HG03342 (cell line): ENCODE data around the gene TAB2.

Source experiments
- ATAC-seq: cut with Tn5 transposase; IDR thresholded peaks from one replicate; pipeline ENCODE4 v1.9.1; 2021; ENCODE audit warnings: mild to moderate bottlenecking, moderate library complexity; ENCODE audit not compliant: unreplicated experiment

The TAB2 gene

DNA sequence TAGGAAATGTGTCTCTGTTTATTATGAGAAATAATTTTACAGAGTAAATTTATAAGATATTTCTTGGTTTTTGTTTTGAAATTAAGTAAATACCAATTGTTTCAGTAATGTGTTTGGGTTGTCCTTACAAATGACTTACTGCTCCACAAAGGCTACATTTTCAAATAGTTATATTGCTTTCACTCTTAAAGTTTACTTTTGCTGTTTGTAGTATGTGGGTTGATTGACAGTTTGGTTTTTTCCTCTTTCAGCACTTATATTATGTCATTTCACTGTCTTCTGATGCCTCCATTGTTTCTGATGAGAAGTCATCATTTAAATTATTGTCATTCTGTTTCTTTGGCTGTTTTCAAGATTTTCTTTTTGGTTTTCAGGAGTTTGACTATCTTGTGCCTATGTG lies 47.7 kb downstream of the TAB2 start:
- no peak for ATAC-seq

DNA sequence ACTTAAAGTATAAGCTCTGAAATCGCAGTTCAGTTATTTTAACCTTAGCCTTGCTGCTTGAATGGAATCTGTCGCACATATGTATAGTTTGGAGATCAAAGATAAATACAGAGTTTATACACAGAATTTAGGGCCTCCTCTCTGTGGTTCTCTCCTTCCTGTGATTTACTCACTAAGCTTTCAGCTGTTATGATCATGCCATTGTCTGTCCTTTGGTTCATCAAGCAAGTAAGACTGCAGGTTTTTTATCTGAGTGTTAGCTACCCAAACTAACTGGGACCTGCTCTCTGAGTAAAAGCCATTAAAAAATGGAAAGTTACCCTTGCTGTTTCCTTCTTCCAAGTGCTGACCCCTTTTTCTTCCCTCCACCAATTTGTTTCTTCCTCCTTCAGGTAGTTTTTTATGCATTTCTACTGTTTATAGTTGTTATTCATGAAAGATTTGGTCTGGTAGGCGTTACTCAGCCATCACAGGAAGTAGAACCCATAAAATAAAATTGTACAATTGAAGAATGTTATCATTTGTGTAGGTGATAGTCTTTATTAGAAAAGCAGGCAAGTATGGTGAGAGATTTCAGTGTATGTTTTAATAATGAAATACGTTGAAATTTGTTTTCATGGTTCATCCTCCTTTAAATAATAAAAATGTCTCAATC lies 48.9 kb downstream of the TAB2 start:
- no peak for ATAC-seq

DNA sequence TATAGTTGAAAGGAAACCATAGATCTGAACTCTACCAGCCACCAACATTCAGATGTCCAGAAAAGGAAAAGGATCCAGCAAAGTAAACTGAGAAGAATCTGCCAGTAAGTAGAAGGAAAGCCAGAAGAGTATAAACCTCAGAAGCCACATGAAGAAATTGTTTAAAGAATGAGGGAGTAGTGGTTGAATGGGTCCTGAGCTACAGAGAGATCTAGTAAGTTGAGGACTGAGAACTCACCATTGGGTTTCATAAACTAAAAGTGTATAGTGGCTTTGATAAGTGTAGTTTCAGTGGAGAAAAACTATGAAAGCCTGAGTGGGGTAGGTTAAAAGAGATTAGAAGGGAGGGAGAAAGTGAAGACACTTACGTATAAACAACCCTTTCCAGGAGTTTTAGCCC lies 50.6 kb downstream of the TAB2 start:
- no peak for ATAC-seq

DNA sequence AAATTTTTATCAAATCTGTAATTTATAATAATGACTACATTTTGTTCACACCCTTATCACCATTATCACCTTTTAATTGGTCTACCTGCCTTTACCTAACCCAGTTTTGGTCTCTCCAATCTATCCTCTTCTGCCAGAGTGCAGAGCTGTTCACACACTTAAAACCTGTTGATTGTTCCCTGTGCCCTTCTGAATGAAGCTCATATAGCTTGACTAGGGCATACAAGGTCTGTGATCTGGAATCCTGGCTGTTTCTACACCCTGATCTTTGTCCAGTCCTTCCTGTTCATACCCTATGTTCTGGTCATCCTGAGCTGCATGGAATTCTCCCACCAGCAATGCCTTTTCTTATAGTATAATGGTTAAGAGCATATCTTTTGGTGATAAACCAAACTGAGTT lies 53.6 kb downstream of the TAB2 start:
- no peak for ATAC-seq

DNA sequence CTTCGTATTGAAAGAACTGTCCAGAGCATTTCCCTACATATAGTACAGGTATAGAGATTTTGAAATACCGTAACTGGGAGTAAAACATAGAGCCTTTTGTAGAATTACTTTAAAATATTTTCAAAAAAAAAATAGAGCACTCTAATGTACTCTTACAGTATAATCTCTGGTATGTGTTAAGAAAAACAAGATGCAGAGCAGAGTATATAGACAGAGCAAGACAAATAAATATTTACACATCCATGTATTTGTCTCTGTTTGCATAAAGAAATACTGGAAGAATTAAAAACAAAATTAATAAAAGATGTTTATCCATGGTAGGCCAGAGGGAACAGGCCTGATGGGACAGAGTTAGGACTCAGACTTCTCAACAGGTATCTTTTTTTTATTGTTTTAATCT lies 54.5 kb downstream of the TAB2 start:
- no peak for ATAC-seq

DNA sequence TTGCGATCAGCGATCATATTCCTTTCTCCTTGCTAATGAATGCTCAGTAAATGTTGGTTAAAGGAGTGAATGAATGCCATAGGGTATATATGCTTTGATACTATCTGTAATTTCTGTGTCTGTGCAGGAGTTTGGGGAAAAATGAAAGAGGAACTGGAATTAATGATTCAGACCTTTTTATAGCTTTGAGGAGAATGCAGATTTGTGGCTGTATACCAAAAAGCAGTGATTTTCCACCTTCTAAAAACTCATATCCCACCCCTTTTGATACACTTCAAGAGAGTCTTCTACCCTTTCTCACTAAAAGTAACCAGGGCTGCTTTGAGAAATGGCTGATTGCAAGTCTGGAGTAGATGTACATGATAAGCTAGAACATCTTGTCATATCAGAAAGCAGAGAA lies 56.0 kb downstream of the TAB2 start:
- ATAC-seq: no peak

DNA sequence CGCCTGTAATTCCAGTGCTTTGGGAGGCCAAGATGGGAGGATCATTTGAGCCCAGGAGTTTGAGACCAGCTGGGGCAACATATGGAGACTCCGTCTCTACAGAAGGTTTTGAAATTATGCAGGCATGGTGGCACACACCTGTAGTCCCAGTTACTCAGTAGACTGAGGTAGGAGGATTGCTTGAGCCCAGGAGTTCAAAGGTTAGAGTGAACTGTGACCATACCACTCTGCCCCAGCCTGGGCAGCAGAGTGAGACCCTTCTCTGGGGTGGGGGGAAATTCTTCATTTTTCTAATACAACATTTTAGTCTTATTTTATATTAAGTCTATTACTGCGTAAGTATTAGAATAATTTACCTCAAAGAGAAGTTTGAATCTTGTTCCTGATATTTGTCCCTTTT lies 62.5 kb downstream of the TAB2 start:
- ATAC-seq: no peak

DNA sequence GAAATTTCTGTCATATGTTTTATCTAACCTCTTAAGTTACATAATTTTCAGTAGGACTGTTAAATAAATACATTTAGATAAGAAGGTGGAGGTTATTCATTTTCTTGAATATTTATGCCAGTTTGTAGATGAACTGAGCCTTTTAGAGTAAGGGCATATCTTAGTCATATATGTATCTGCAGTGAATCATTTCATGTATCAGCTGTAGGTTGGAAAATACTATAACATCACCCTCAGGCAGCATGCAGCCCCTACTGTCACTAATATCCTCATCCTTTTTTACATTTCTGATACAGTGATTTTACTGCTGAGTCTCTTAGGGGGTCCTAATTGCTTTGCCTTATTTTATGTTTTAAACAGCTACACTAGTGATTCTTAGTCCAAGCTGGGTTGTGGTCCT lies 63.0 kb downstream of the TAB2 start:
- no peak for ATAC-seq

DNA sequence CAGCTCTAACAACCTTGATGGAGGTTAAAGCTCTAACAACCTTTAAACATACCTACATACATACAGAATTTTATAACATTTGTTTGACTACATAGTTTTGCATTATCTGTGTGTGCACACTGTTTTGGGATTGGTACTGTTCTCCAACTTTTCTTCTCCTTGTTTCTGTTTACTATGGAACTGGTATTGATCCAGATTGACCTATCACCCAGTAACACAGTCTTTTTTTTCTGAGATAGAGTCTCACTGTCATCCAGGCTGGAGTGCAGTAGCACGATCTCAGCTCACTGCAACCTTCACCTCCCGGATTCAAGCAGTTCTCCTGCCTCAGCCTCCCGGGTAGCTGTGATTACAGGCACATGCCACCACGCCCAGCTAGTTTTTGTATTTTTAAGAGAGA lies 65.9 kb downstream of the TAB2 start:
- ATAC-seq: no peak

DNA sequence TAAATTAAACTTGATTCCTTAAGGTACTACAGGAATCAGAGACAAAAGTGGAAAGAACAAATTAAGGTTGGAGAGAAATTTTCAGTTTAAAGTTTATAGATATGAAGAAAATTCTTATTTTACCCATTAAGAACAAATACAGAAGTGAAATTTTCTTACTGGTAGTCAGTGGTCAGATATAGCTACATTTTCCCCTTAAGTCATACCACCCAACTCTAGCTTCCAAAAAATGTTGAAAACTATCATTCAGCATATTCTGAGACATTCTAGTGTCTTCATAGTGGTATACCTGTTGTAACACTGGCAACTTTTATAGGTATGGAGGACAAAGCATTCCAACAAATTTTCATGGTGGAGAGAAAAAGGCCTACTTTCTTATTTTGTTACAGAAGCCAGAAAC lies 67.0 kb downstream of the TAB2 start:
- ATAC-seq: no peak

DNA sequence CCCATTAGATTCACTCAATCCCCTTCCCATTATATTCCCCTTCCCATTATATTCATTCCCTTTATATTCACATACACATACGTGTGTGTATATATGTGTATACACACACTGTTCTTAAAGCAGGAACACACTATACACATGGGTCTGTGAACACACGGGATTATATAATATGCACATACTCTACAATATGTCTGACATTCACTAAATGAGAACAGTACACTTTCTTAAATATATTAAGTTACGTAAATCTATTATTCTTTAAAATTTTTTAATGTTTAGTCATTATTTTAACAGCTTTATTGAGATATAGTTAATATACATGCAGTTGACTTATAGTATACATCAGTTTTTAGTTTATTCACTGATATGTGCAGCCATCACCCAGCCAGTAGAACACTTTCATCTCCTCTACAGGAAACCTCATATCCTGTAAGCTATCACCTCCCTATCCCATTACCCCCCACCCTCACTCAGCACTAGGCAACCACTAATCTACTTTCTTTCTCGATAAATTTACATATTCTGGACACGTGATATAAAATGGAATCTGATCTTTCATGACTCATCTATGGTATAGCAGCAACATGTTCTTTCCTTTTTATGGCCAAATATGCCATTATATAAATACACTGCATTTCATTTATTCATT lies 68.6 kb downstream of the TAB2 start:
- no peak for ATAC-seq

DNA sequence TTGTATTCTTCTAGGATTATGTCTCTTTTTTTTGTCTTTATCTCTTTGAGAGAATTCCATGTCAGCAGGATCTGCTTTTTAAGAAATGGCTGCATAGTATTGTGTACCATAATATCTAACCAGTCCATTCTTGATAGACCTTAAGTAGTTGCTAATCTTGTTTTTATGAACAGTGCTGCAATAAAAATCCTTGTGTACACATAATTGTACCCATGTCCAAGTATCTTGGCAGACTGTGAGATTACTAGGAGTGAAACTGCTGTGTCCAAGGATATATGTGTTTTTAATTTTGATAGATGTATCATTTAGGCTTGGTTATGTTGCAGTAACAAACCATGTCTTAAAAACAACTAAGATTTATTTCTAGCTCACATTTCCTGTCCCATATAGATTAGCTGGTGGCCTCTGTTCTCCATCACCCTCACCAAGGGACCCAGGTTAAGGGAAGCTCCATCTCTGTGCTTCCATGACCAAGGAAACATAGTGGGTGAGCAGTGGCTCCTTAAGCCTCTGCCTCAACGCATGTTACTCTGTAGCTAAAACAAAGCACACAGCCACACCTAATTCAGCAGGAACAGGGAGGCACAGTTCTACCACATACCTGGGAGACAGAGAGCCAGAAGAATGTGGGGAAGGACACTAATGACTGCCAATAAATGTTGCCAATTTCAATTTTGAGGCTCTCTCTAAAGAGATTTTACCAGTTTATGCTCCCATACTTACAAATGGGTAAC lies 70.4 kb downstream of the TAB2 start:
- ATAC-seq: no peak

DNA sequence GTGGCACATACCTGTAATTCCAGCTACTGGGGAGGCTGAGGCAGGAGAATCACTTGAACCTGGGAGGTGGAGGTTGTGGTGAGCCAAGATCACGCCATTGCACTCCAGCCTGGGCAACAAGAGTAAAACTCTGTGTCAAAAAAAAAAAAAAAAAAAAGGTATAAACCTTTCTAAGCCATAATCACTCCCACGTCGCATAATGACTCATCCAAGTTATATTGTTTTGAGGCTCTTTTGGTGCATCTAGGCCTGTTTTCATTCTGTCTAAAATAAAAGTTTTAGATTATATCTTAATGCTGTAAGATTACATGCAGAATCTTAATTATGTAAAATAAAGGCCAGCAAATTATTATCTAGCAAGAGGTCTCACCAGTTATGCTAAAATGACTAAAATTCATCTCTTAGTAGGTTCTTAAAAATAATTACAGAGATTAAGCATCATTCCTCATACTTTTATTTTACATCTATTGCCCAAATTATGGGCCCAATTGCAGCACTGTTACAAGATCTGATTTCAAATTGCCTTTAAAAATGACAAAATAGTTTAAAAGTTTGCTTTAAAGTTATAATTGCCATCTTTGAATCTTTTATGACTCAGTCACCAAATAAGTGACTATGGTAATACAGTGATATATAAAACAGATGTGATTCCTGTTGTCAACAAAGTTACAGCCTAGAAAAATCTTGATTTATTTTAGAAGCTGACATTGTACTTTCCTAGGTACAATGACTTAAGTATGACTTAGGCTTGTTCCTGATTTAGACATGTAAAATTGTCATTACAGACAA lies 72.2 kb downstream of the TAB2 start:
- no peak for ATAC-seq

DNA sequence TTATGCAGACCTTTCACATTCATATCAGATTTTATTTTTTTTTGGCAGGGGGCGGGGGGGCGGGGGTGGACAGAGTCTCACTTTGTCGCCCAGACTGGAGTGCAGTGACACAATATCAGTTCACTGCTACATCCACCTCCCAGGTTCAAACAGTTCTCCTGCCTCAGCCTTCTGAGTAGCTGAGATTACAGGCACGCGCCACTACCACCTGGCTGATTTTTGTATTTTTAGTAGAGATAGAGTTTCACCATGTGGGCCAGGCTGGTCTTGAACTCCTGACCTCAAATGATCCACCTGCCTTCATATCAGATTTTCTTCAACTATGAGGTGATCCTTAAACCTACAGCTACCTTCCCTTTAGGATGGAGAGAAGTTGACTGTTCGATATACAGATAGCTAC lies 74.6 kb downstream of the TAB2 start:
- ATAC-seq: no peak

DNA sequence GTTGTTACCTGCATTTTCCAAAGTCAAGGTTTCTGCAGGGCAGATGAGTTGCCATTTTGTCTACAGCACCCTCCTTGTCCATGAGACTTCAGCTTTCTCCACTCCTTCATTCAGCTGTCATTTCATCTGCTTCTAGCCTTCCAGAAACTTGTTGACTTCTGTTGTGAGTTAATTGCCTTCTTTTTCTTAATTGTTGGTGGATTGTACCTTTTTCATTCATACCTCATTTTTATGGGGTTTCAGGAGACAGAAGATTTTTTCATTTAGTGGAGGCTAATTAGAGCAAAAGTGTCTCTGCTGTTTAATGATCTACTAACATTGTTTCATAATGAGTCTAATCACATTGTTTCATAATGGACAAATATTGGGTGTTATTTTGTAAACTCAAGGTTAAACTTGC lies 75.0 kb downstream of the TAB2 start:
- no peak for ATAC-seq

DNA sequence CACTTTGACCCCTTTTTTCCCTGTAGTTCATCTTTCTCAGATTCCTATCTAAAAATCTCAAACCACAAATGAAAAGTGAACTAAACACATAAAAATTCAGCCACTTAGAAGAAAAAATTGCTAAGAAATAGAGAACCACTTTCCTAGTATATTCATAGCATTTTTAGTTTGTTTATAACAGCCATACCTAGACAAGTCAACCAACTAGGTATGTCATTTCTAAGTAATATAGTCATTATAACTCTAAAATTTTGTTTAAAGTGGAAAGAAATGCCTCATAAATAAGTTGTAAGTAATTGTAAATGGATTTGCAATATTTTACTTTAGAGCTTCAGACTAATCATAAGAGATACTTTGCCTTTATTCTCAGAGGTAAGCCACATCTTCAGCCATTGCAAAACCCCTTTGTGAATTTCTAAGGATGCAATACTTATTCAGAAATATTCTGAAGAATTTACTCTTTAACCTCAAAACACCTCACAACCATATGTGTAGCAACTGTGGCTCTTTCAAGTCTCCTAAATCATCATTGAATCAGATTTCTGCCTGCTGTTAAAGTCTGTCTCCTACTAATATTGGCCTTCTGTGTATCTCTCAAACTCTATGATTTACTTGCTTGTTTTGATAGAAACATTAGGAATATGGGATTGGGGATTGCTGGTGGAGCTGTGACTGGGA lies 75.6 kb downstream of the TAB2 start:
- no peak for ATAC-seq

DNA sequence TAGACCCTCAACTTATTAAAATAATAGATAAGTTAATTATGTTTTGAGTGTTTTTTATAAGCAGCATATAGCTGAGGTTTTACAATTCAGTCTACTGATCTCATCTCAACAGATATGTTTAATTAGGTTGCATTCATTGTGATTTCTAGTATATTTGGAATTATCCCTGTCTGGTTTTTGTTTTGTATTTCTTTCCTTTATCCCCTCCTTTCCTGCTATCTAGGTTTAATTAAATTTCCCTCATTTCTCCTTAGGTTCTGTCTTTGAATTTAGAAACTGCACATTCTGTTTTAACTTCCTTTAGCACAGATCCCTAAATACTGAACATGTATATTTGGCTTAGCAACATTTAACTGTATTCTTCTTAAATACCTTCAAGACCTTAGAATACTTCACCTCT lies 77.7 kb downstream of the TAB2 start:
- ATAC-seq: no peak

DNA sequence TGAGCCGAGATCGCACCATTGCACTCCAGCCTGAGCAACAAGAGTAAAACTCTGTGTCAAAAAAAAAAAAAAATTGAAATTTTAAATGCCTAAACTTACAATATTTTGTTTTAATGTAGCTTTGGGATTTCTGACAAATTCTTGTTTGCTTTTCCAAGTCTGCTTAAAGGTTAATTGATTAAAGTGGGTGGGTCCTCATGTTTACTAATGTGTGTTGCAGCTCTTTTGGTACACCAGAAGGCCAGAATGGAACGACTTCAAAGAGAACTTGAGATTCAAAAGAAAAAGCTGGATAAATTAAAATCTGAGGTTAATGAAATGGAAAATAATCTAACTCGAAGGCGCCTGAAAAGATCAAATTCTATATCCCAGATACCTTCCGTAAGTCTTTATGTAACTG lies 79.9 kb downstream of the TAB2 start:
- no peak for ATAC-seq

DNA sequence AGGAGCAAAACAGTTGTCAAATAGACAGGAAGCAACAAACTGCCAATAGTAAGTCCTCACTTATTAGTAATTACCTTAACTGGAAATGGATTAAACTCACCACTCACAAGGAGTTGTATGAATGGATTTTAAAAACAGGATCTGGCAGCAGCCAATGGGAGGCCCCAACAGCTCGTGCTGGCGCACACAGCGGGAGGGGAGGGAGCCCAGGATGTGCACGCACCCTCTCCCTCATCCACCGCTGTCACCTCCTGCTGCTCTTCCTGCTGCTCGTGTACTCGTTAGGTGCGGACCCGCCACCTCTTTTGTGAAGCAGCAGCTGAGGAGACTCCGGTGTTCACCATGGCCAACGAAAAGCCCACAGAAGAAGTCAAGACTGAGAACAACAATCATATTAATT lies 82.5 kb downstream of the TAB2 start, which contains the start of gene SUMO4:
SUMO4 (plus strand) TSS at position 213 of the 400 bp plus-strand sequence; CDS start at position 343, 130 bp downstream.
- ATAC-seq: no peak

DNA sequence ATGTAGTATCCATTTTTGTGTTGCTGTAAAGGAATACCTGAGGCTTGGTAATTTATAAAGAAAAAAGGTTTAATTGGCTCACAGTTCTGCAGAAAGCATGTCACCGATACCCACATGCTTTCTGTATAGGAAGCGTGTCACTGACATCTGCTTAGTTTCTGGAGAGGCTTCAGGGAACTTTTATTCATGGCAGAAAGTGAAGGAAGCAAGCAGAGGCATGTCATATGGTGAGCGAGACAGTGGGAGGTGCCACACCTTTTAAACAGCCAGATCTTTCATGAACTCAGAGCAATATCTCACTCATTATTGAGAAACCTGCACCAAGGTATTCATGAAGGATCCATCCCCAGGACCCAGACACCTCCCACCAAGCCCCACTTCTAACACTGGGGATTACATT lies 86.0 kb downstream of the TAB2 start:
- no peak for ATAC-seq
